HG02885 (cell line): ENCODE results near the gene SLC5A9.
"Not testable (repeated sequence)": the region's sequence is repeated elsewhere in the genome, so short reads cannot be mapped to it uniquely, and the experiment has no call there.

Source experiments
- ATAC-seq: cut with Tn5 transposase; IDR thresholded peaks from one replicate; pipeline ENCODE4 v1.9.1; 2021; ENCODE audit warnings: mild to moderate bottlenecking; ENCODE audit not compliant: unreplicated experiment, poor library complexity

Gene SLC5A9

GRCh38 chr1:48208652-48209051 lies 13.9 kb upstream of the SLC5A9 start:
- no peak for ATAC-seq

- ATAC-seq, result not testable (repeated sequence)
Measured at GRCh38 chr1:48213462-48213861, 9.1 kb upstream of the SLC5A9 start.

- not testable (repeated sequence) for ATAC-seq
Measured at GRCh38 chr1:48214366-48214765, 8.2 kb upstream of the SLC5A9 start.

GRCh38 chr1:48214820-48215219 lies 7.7 kb upstream of the SLC5A9 start:
- no peak for ATAC-seq

- ATAC-seq, result no peak
Measured at GRCh38 chr1:48215222-48215621, 7.3 kb upstream of the SLC5A9 start.

- ATAC-seq, result no peak
Measured at GRCh38 chr1:48215889-48216288, 6.6 kb upstream of the SLC5A9 start.

GRCh38 chr1:48216313-48216712 lies 6.2 kb upstream of the SLC5A9 start:
- ATAC-seq, result no peak

GRCh38 chr1:48216941-48217340 lies 5.6 kb upstream of the SLC5A9 start:
- ATAC-seq, result no peak

- no peak for ATAC-seq
Measured at GRCh38 chr1:48217856-48218255, 4.7 kb upstream of the SLC5A9 start.

- no peak for ATAC-seq
Measured at GRCh38 chr1:48219803-48220202, 2.7 kb upstream of the SLC5A9 start.

GRCh38 chr1:48221122-48221521 lies 1.4 kb upstream of the SLC5A9 start:
- ATAC-seq, result no peak

- no peak for ATAC-seq
Measured at GRCh38 chr1:48221657-48222056, 859 bp upstream of the SLC5A9 start.

- no peak for ATAC-seq
Measured at GRCh38 chr1:48223366-48224240, 1.1 kb downstream of the SLC5A9 start.

- ATAC-seq, result no peak
Measured at GRCh38 chr1:48224791-48225190, 2.3 kb downstream of the SLC5A9 start.

GRCh38 chr1:48225579-48225978 lies 3.1 kb downstream of the SLC5A9 start:
- no peak for ATAC-seq

GRCh38 chr1:48227165-48228013 lies 4.9 kb downstream of the SLC5A9 start:
- ATAC-seq, result peak; percentile 64

- ATAC-seq, result no peak
Measured at GRCh38 chr1:48228156-48228555, 5.6 kb downstream of the SLC5A9 start.

GRCh38 chr1:48229317-48229716 lies 6.8 kb downstream of the SLC5A9 start:
- ATAC-seq, result no peak

- no peak for ATAC-seq
Measured at GRCh38 chr1:48230236-48230635, 7.7 kb downstream of the SLC5A9 start.

GRCh38 chr1:48232722-48233121 lies 10.2 kb downstream of the SLC5A9 start:
- no peak for ATAC-seq
